Loucy (cell line): ENCODE measurements around the gene PID1.

Source experiments
- CTCF ChIP-seq: fragments of 200-600 bp; sonication (generic); conservative IDR thresholded peaks from 2 replicates; pipeline ENCODE4 v1.5.1; 2014; ENCODE audit warnings: mild to moderate bottlenecking, antibody characterized with exemption, low read length
- EZH2phosphoT487 ChIP-seq: fragments of 200-600 bp; IDR thresholded peaks from 2 replicates; pipeline ENCODE4 v1.6.1; 2018; ENCODE audit warnings: antibody characterized with exemption, mild to moderate bottlenecking, moderate library complexity, borderline replicate concordance

- TF ChIP-seq CTCF (no peak), EZH2phosphoT487 (no peak)
These were observed 206.3 kb downstream of the PID1 start for GRCh38 chr2:229064749-229065148.
